Vagina (tissue), 2 donors: ENCODE results near the gene P3R3URF. TPM values are rescaled to one million over a fixed set of nuclear protein-coding genes. Genes with fewer than 3 reads are reported as not detected.
A peak's percentile ranks its signal among the peaks of the same experiment; 100 is the strongest.

Experiments
- DNase-seq, 2 donors: peaks; one replicate each; pipeline ENCODE4 v3.0.0-alpha.2; 2017; ENCODE audit errors: extremely low spot score in 2 of 2
- H3K27ac ChIP-seq: fragments of 200-600 bp; sonication (generic); one replicate; pipeline ENCODE4 v1.5.1; 2019
- H3K27me3 ChIP-seq: fragments of 200-600 bp; sonication (generic); one replicate; pipeline ENCODE4 v1.5.1; 2019
- H3K36me3 ChIP-seq, 2 donors: fragments of 200-600 bp; sonication (generic); one replicate each; pipeline ENCODE4 v1.5.1; 2017 to 2019
- H3K4me1 ChIP-seq: fragments of 200-600 bp; sonication (generic); one replicate; pipeline ENCODE4 v1.5.1; 2019
- H3K4me3 ChIP-seq, 2 donors: fragments of 200-600 bp; sonication (generic); 1 replicate in 1 of 2; 2 replicates in 1 of 2; pipeline ENCODE4 v1.5.1; 2016 to 2019
- H3K9me3 ChIP-seq: fragments of 200-600 bp; sonication (generic); one replicate; pipeline ENCODE4 v1.5.1; 2019
- POLR2A ChIP-seq, 2 donors: fragments of 450-650 bp; IDR thresholded peaks; one replicate each; pipeline ENCODE4 v1.6.1; 2017; ENCODE audit warnings: antibody characterized with exemption in 2 of 2, mild to moderate bottlenecking in 2 of 2, moderate library complexity in 2 of 2
- POLR2AphosphoS5 ChIP-seq, 2 donors: sonication (generic); formaldehyde crosslinking; IDR thresholded peaks; one replicate each; pipeline ENCODE4 v1.9.0; 2017; ENCODE audit warnings: antibody characterized with exemption in 2 of 2, mild to moderate bottlenecking in 2 of 2, low read depth in 1 of 2; ENCODE audit not compliant: insufficient read depth in 1 of 2
- intact Hi-C: fragments of 100-400 bp; cut with DNase I; formaldehyde crosslinking; loops from one replicate; pipeline ENCODE4 v1.15.1; 2023
- total RNA-seq: library from RNA; depleted of rRNA; stranded (reverse); fragments of >200 nt; gene quantifications from one replicate; pipeline ENCODE4 v1.2.3, GENCODE V29; 2016
- TF ChIP-seq, protein P1 (sequence below), 3 experiments: fragments of 450-650 bp in 2 of 3; fragments of 200-600 bp in 1 of 3; sonication (generic) in 1 of 3; IDR thresholded peaks; one replicate each; pipeline ENCODE4 v1.5.1; 2017 to 2019; ENCODE audit warnings: antibody characterized with exemption in 3 of 3, mild to moderate bottlenecking in 2 of 3, moderate library complexity in 2 of 3

P3R3URF gene
- total RNA-seq, 1 donor from 2014 or later, result not detected

DNA sequence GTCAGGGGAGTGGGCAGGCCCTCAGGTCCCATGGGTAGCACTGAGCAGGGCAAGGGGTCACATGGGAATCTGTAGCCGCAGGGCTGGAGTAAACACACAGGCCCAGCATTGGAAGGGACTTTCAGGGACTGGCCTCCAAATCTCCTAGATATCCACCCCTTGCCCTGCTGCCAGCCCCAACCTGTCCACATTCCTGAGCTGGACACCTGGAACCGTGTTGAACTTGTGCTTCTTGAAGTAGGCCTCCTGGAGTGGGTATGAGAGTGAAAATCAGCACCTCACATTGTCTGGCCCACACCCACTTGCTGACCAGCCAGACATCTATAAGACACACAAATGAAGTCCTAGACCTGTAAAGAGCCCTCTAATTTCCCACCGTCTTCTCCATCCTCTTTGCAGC is 14.3 kb upstream of the P3R3URF start:
- H3K27me3 ChIP-seq, result no peaks in the 10 kb centered on the region
- no peaks in the 10 kb centered on the region for H3K9me3 ChIP-seq
- H3K4me3 ChIP-seq, result no peak overlapping the region
- peaks cover 0 to 25% of the 10 kb centered on the region in 2 donors for H3K36me3 ChIP-seq
- TF ChIP-seq POLR2A (IDR thresholded peaks at IDR 0.05), result no peak
- TF ChIP-seq POLR2AphosphoS5 (IDR thresholded peaks at IDR 0.05; ENCODE audit: insufficient read depth in 1 of 2, low read depth in 1 of 2), result no peak
- TF ChIP-seq, protein P1, sequence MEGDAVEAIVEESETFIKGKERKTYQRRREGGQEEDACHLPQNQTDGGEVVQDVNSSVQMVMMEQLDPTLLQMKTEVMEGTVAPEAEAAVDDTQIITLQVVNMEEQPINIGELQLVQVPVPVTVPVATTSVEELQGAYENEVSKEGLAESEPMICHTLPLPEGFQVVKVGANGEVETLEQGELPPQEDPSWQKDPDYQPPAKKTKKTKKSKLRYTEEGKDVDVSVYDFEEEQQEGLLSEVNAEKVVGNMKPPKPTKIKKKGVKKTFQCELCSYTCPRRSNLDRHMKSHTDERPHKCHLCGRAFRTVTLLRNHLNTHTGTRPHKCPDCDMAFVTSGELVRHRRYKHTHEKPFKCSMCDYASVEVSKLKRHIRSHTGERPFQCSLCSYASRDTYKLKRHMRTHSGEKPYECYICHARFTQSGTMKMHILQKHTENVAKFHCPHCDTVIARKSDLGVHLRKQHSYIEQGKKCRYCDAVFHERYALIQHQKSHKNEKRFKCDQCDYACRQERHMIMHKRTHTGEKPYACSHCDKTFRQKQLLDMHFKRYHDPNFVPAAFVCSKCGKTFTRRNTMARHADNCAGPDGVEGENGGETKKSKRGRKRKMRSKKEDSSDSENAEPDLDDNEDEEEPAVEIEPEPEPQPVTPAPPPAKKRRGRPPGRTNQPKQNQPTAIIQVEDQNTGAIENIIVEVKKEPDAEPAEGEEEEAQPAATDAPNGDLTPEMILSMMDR (IDR thresholded peaks at IDR 0.05), result no peak
- no peak overlapping the region for H3K27ac ChIP-seq
- intact Hi-C loops, result no loop called here
- DNase-seq, result no peak
- H3K4me1 ChIP-seq, result peaks cover 19% of the 10 kb centered on the region

DNA sequence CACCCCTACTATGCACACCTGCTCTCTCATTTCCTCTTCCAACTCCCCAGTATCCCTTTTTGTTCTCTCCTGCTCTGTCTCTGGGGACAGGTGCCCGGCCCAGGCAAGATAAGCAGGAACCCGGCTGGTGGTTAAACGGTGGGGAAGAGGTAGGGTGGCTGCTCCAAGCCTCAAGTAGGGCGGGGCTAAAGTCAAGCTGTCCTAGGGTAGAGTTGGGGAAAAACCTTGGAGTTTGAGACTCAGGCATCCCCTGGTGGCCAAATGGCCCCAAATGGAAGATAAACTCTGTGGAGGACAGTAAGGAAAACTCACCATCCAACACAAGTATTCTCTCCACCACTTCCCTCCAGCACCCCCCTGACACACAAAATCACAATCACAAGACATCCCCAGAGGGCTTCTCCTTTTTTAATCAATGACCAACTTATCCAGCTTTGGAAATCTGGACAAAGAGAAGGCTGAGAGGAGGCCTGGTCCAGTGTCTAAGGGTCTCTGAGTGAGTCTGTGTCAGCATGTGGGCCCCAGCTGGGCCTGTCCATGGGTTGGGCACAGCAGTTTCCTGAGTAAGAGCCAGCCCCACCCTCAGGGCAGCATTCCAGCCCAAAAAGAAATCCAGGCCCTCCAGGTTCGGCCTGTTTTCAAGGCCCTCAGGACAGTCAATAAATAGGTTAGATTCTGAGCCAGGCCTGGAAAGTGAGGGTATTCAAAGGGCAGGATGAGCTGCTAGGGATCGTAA is 12.2 kb upstream of the P3R3URF start:
- no peak for TF ChIP-seq POLR2A (IDR thresholded peaks at IDR 0.05)
- TF ChIP-seq, protein P1 (IDR thresholded peaks at IDR 0.05), result no peak
- intact Hi-C loops, result no loop called here
- peak overlapping the region; percentile 68 for H3K27ac ChIP-seq
- no peak overlapping the region for H3K4me3 ChIP-seq
- DNase-seq, result no peak
- H3K27me3 ChIP-seq, result no peaks in the 10 kb centered on the region
- peaks cover 40% of the 10 kb centered on the region for H3K4me1 ChIP-seq
- peaks cover 0 to 14% of the 10 kb centered on the region in 2 donors for H3K36me3 ChIP-seq
- H3K9me3 ChIP-seq, result no peaks in the 10 kb centered on the region

DNA sequence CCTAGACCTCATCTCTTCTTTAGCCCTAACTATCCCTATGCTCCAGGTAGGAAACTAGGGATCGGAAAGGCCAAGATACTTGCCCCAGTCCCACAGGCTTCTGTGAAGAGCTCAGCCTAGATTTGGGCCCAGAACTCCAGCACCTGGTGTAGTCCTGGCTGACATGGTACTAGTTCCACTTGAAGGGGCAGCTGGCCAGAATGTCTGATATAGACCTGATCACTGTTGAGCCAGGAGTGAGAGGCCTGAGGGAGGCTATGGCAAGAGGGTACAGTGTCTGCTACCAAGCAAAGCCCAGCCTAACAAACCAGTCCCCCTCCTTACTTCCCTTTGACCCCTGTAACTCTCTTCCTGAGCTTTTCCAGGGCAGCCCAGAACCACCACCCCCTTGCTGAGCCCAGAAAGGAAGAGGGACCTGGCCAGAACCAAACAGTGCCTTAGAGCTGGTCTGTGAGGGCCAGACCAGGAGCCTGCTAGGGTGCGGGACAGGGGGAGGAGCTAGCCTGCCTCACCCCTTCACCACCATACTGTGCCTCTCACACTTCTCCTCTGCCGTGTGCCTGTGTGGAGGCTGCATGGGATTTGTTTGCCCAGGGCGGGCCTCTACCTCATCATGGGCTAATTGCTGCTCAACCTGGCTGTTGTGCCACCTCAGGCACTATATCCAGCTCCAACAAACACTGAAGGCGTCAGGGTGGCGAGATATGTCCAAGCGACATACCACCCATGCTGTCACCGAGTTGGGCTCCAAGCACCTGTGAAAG is 11.0 kb upstream of the P3R3URF start:
- Histone ChIP-seq H3K4me1 (peaks cover 52% of the 10 kb centered on the region), H3K9me3 (no peaks in the 10 kb centered on the region), H3K36me3 (peaks cover 0 to 5% of the 10 kb centered on the region in 2 donors), H3K4me3 (no peak overlapping the region), H3K27me3 (no peaks in the 10 kb centered on the region), H3K27ac (no peak overlapping the region)
- intact Hi-C loops, result no loop called here
- TF ChIP-seq POLR2AphosphoS5 (IDR thresholded peaks at IDR 0.05; ENCODE audit: insufficient read depth in 1 of 2, low read depth in 1 of 2) (no peak), POLR2A (IDR thresholded peaks at IDR 0.05) (no peak)
- TF ChIP-seq, protein P1 (IDR thresholded peaks at IDR 0.05), result no peak
- DNase-seq, result no peak

DNA sequence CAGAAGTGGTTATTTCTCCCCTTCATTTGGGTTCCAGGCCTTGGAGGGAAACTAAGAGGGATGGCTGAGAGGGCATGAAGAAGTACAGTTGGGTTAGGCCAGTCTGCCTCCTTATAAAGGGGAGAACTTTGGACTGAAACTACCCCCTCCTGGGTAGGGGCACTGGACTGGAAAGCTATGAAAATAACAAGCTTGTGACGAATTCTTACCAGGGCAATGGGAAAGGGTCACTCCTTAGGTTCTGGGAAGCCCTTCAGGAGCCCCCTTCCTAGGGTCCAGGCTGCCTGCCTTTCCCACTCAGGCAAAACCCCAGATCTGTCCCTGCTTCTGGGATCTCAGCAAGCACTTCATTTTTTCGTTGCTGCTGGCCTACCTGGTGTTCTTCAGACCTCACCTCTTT is 9.8 kb upstream of the P3R3URF start:
- TF ChIP-seq, protein P1 (IDR thresholded peaks at IDR 0.05), result no peak
- no peak for TF ChIP-seq POLR2AphosphoS5 (IDR thresholded peaks at IDR 0.05; ENCODE audit: insufficient read depth in 1 of 2, low read depth in 1 of 2)
- TF ChIP-seq POLR2A (IDR thresholded peaks at IDR 0.05), result no peak
- intact Hi-C loops, result no loop called here
- H3K36me3 ChIP-seq, result no peaks in the 10 kb centered on the region
- no peak overlapping the region for H3K4me3 ChIP-seq
- H3K27me3 ChIP-seq, result no peaks in the 10 kb centered on the region
- no peak for DNase-seq
- peak overlapping the region; percentile 78 for H3K27ac ChIP-seq
- H3K9me3 ChIP-seq, result no peaks in the 10 kb centered on the region
- H3K4me1 ChIP-seq, result peaks cover 62% of the 10 kb centered on the region
